GM21825 (cell line): ENCODE data around the gene POLQ.
A peak's percentile ranks its signal among the peaks of the same experiment; 100 is the strongest.
"Not testable (repeated sequence)": the region's sequence is repeated elsewhere in the genome, so short reads cannot be mapped to it uniquely, and the experiment has no call there.

Experiments
- ATAC-seq: cut with Tn5 transposase; IDR thresholded peaks from one replicate; pipeline ENCODE4 v1.9.1; 2021; ENCODE audit warnings: mild to moderate bottlenecking, moderate library complexity; ENCODE audit not compliant: unreplicated experiment

The POLQ gene

GRCh38 chr3:121431726-121432517 lies 113.9 kb downstream of the POLQ start:
- peak; percentile 91 for ATAC-seq

DNA sequence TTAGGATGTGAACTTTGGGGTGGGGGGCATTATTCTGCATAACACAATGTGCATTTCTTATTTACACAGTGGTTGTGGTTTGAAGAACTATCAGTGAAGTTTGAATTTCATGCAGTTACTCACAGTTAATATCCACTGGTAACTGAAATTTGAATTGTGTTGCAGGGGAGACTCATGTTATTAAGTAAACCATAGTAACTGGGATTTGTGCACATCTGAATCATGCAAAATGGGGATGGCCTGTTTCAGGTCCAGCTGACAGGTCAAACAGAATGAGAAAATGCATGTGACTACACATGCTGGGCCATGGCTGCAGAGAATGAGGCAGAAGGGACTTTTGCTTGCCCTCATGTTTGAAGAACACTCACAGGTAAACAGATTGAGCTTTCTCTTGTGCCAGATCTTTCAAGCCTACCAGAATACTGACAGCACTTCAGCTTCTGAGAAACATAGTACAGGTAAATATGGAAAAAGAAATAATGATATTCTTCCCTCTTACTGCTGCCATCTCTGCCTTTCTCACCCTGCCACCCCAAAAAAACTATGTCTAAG lies 115.0 kb downstream of the POLQ start:
- ATAC-seq: no peak

- ATAC-seq: no peak
Measured at GRCh38 chr3:121424549-121424948, 121.2 kb downstream of the POLQ start.

DNA sequence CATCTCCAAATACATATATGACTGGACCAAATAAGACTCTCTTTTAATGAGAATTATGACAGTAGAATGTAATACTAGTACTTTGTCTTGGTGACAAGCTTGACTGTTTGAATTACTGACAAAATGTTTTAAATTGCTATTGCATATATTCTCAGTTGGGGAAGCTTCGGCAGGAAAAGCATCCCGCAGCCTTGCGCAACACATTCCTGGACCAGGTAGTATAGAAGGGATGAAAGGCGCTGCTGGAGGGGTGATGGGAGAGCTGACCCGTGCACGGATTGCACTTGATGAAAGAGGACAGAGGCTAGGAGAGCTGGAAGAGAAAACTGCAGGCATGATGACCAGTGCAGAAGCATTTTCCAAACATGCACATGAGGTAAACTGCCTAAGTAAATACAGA lies 127.6 kb downstream of the POLQ start:
- no peak for ATAC-seq

DNA sequence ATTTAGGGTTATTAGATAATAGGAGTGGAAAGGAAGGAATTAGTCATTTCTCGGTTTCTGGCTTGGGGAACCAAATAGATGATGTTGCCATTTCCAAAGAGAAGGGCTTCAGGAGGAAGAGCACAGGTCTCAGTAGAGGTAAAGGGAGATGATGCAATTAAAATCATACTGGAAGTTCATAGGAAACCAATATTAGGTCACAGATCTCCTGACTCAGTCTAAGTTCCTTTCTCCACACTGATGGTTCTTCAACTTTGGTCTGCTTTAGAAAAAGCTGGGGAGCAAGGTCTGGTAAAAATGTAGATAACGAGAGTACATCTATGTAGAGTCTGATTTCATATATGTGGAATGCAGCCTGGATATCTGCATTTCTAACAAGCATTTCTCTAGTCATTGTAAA lies 130.9 kb downstream of the POLQ start:
- no peak for ATAC-seq

DNA sequence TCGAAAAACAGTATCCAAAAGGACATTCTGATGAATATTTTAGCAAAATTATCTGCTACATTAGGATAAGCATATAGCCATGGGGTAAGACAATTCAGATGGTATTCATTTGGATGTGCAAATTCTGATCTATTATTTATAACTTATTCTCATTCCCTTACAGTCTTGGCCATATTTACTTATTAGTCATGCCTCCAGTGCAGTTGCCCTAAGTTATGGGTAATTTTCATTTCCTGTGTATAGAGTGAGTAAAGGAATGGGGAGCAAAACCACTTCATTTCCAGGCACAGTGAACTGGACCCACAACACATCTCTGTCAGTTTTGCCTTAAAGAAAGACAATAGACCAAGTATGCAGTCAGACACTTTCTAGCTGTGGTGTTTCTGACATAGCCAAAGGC lies 134.3 kb downstream of the POLQ start:
- no peak for ATAC-seq

GRCh38 chr3:121405631-121406030 lies 140.2 kb downstream of the POLQ start:
- no peak for ATAC-seq

- no peak for ATAC-seq
Measured at GRCh38 chr3:121399820-121400219, 146.0 kb downstream of the POLQ start.

- not testable (repeated sequence) for ATAC-seq
Measured at GRCh38 chr3:121398051-121398450, 147.7 kb downstream of the POLQ start.

DNA sequence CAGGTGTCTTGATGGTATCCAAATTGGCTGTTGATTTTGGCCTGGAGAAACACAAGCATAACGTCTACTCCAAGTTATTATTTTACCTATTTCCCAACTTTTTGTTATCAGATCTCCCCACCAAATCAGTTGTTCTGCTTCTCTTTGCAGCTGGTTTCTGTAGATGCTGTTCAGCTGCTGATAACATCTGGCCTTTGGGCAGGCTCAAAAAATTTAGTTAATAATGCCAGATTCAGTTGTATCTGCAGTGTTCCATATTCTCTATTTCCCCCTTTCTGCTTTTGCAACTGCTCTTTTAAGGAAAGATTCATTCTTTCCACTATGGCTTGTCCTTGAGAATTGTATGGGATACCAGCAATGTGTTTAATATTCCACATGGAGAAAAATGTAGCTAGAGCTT lies 149.8 kb downstream of the POLQ start:
- not testable (repeated sequence) for ATAC-seq

- not testable (repeated sequence) for ATAC-seq
Measured at GRCh38 chr3:121388308-121388707, 157.5 kb downstream of the POLQ start.
